Tibial artery (tissue), 4 donors: Measurements from ENCODE around the gene PKD1L1.

ENCODE experiments used
- DNase-seq, 2 donors: peaks; one replicate each; pipeline ENCODE4 v3.0.0-alpha.2; 2019
- H3K27ac ChIP-seq, 2 donors: fragments of 200-600 bp; sonication (generic) in 1 of 2; 1 replicate in 1 of 2; 2 replicates in 1 of 2; pipeline ENCODE4 v1.5.1; 2018 to 2019; ENCODE audit warnings: mild to moderate bottlenecking in 1 of 2
- H3K27me3 ChIP-seq, 2 donors: fragments of 200-600 bp; sonication (generic) in 1 of 2; one replicate each; pipeline versions ENCODE4 v1.5.1 to v1.6.0; 2016 to 2019
- H3K36me3 ChIP-seq, 3 donors: fragments of 200-600 bp; sonication (generic) in 2 of 3; one replicate each; pipeline ENCODE4 v1.5.1; 2016 to 2019; ENCODE audit warnings: mild to moderate bottlenecking in 2 of 3
- H3K4me1 ChIP-seq, 4 donors: fragments of 200-600 bp; sonication (generic) in 2 of 4; 1 replicate in 3 of 4; 2 replicates in 1 of 4; pipeline ENCODE4 v1.5.1; 2016 to 2019
- H3K4me3 ChIP-seq, 2 donors: fragments of 200-600 bp; sonication (generic) in 1 of 2; 1 replicate in 1 of 2; 2 replicates in 1 of 2; pipeline ENCODE4 v1.5.1; 2018 to 2019; ENCODE audit warnings: mild to moderate bottlenecking in 2 of 2
- H3K9me3 ChIP-seq, 3 donors: fragments of 200-600 bp; sonication (generic) in 1 of 3; one replicate each; pipeline ENCODE4 v1.5.1; 2016 to 2019
- intact Hi-C: fragments of 100-400 bp; cut with DNase I; formaldehyde crosslinking; loops from one replicate; pipeline ENCODE4 v1.15.0; 2023; ENCODE audit warnings: low total_unique reads
- TF ChIP-seq, protein P1 (sequence below), 2 experiments: fragments of 200-600 bp in 1 of 2; fragments of 450-650 bp in 1 of 2; IDR thresholded peaks; one replicate each; pipeline ENCODE4 v1.5.1; 2017 to 2019; ENCODE audit warnings: antibody characterized with exemption in 2 of 2, mild to moderate bottlenecking in 1 of 2, moderate library complexity in 1 of 2

The PKD1L1 gene

GRCh38 chr7:47937711-47938573, 10.3 kb downstream of the PKD1L1 start:
- TF ChIP-seq, protein P1, sequence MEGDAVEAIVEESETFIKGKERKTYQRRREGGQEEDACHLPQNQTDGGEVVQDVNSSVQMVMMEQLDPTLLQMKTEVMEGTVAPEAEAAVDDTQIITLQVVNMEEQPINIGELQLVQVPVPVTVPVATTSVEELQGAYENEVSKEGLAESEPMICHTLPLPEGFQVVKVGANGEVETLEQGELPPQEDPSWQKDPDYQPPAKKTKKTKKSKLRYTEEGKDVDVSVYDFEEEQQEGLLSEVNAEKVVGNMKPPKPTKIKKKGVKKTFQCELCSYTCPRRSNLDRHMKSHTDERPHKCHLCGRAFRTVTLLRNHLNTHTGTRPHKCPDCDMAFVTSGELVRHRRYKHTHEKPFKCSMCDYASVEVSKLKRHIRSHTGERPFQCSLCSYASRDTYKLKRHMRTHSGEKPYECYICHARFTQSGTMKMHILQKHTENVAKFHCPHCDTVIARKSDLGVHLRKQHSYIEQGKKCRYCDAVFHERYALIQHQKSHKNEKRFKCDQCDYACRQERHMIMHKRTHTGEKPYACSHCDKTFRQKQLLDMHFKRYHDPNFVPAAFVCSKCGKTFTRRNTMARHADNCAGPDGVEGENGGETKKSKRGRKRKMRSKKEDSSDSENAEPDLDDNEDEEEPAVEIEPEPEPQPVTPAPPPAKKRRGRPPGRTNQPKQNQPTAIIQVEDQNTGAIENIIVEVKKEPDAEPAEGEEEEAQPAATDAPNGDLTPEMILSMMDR (IDR thresholded peaks at IDR 0.05) = no peak
- Histone ChIP-seq H3K27me3 (no peaks in the 10 kb centered on the region), H3K9me3 (no peaks in the 10 kb centered on the region), H3K4me3 (no peak overlapping the region), H3K27ac (no peak overlapping the region), H3K4me1 (peaks cover 0 to 22% (median 16%) of the 10 kb centered on the region in 4 donors), H3K36me3 (no peaks in the 10 kb centered on the region)
- intact Hi-C loops = no loop called here
- DNase-seq = no peak

GRCh38 chr7:47937065-47937687, 11.1 kb downstream of the PKD1L1 start:
- Histone ChIP-seq H3K9me3 (no peaks in the 10 kb centered on the region), H3K36me3 (no peaks in the 10 kb centered on the region), H3K4me1 (peaks cover 0 to 30% (median 16%) of the 10 kb centered on the region in 4 donors), H3K27me3 (no peaks in the 10 kb centered on the region), H3K27ac (no peak overlapping the region), H3K4me3 (no peak overlapping the region)
- intact Hi-C loops = no loop called here
- DNase-seq = no peak
- TF ChIP-seq, protein P1 (IDR thresholded peaks at IDR 0.05) = no peak

DNA sequence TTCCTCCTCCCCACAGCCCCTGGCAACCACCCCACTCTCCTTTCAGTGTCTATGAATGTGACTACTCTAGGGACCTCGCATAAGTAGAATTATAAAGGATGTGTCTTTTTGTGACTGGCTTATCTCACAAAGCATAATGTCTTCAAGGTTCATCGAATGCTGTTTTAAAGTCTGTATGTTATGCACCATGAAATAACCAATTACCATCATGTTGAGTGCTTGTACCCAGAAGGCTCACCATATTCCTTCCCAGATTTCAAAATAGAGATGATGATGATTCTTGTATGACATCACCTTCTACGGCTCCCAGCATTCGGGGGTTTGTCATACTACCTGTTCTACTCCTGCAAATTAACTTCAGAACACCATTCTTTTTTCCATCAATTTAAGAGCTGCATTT, 11.9 kb downstream of the PKD1L1 start:
- Histone ChIP-seq H3K27ac (no peak overlapping the region), H3K36me3 (no peaks in the 10 kb centered on the region), H3K4me3 (no peak overlapping the region), H3K4me1 (peaks cover 0 to 30% (median 13%) of the 10 kb centered on the region in 4 donors), H3K27me3 (no peaks in the 10 kb centered on the region), H3K9me3 (no peaks in the 10 kb centered on the region)
- TF ChIP-seq, protein P1 (IDR thresholded peaks at IDR 0.05) = no peak
- no peak for DNase-seq
- intact Hi-C loops = no loop called here

GRCh38 chr7:47935336-47935735, 12.9 kb downstream of the PKD1L1 start:
- H3K27ac ChIP-seq = no peak overlapping the region
- intact Hi-C loops = no loop called here
- H3K27me3 ChIP-seq = no peaks in the 10 kb centered on the region
- no peaks in the 10 kb centered on the region for H3K36me3 ChIP-seq
- TF ChIP-seq, protein P1 (IDR thresholded peaks at IDR 0.05) = no peak
- no peaks in the 10 kb centered on the region for H3K9me3 ChIP-seq
- DNase-seq = no peak
- peaks cover 0 to 22% (median 4%) of the 10 kb centered on the region in 4 donors for H3K4me1 ChIP-seq
- H3K4me3 ChIP-seq = no peak overlapping the region

GRCh38 chr7:47934831-47935230, 13.4 kb downstream of the PKD1L1 start:
- intact Hi-C loops = no loop called here
- Histone ChIP-seq H3K9me3 (no peaks in the 10 kb centered on the region), H3K27me3 (no peaks in the 10 kb centered on the region), H3K4me1 (peaks cover 0 to 19% (median under 1%) of the 10 kb centered on the region in 4 donors), H3K4me3 (no peak overlapping the region), H3K27ac (no peak overlapping the region), H3K36me3 (no peaks in the 10 kb centered on the region)
- TF ChIP-seq, protein P1 (IDR thresholded peaks at IDR 0.05) = no peak
- DNase-seq = no peak
